Left renal pelvis (tissue), 4 donors: ENCODE results near the gene CD81. TPM values are rescaled to one million over a fixed set of nuclear protein-coding genes. Genes with fewer than 3 reads are reported as not detected.

Experiments used
- DNase-seq, 4 donors: peaks; one replicate each; pipeline ENCODE4 v3.0.0-alpha.2; 2013; ENCODE audit warnings: low read depth in 4 of 4, low spot score in 3 of 4
- polyA plus RNA-seq, 4 donors: library from polyadenylated mRNA; unstranded; fragments of 120-200 nt; gene quantifications; one replicate each; pipeline ENCODE4 v1.2.1, GENCODE V29; 2013; ENCODE audit not compliant: insufficient read length in 4 of 4

CD81 gene
- polyA plus RNA-seq, 4 donors, result 571 to 870 (median 604) TPM

- DNase-seq, result no peak
Measured at GRCh38 chr11:2388431-2389376, 11.6 kb downstream of the CD81 start.

- DNase-seq, result no peak
Measured at GRCh38 chr11:2389377-2390026, 12.4 kb downstream of the CD81 start.

GRCh38 chr11:2390091-2390724 lies 13.1 kb downstream of the CD81 start:
- DNase-seq, result no peak

- no peak for DNase-seq
Measured at GRCh38 chr11:2390725-2391151, 13.6 kb downstream of the CD81 start.

GRCh38 chr11:2391181-2391975 lies 14.3 kb downstream of the CD81 start:
- no peak for DNase-seq

- no peak for DNase-seq
Measured at GRCh38 chr11:2392241-2392959, 15.3 kb downstream of the CD81 start.

DNA sequence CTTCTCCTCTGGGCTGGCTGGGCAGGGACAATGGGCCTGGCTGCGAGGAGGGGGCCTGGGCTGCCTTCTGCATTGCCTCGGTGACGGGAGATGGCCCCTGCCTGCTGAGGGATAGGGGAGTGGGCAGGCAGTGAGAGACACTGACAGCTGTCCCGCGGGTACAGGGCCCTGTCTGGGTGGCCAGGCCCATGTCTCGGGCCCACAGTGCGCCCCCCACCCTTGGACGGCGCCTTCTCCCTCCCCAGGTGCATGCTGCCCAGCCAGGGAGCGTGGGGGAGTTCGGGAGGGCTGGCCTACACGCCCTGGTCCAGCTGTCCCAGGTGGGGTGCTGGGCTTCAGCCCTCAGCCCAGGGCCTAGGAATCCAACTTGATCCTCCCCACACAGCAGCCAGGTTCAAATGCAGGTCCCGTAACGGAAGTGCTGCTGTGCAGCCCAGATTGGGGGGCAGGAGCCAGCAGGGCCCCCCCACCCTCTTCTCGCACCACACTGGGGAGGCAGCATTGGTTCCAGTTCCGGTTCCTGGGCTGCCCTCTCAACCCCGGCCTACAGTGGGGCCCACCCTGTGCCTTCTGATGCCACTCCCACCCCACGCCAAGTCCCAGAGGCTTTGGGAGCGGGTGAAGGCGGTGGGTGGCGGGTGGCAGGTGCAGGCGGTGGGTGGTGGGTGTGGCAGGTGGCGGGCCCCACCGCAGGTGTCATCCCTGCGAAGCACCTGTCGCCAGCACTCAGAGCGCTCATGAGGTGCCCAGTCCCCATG lies 16.2 kb downstream of the CD81 start:
- DNase-seq, result no peak

GRCh38 chr11:2393941-2394817 lies 17.1 kb downstream of the CD81 start:
- DNase-seq, result no peak

- no peak for DNase-seq
Measured at GRCh38 chr11:2394818-2395105, 17.7 kb downstream of the CD81 start.

GRCh38 chr11:2395211-2395730 lies 18.2 kb downstream of the CD81 start:
- no peak for DNase-seq

DNA sequence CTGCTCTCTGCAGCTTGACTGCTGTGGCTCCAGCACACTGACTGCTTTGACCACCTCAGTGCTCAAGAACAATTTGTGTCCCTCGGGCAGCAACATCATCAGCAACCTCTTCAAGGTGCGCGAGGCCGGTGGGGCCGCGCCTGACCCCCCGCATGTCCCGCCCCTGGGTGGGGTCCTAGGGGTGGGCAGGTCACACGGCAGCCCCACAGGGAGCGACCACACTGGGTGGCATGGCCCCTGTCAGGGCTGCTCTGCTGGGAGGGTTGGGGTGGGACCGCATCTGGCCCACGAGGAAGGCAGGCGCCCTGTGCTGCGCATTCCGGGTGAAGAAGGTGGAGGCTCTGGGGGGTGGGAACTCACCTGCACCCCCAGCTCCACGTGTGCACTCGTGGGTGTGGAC lies 18.7 kb downstream of the CD81 start:
- DNase-seq, result no peak

DNA sequence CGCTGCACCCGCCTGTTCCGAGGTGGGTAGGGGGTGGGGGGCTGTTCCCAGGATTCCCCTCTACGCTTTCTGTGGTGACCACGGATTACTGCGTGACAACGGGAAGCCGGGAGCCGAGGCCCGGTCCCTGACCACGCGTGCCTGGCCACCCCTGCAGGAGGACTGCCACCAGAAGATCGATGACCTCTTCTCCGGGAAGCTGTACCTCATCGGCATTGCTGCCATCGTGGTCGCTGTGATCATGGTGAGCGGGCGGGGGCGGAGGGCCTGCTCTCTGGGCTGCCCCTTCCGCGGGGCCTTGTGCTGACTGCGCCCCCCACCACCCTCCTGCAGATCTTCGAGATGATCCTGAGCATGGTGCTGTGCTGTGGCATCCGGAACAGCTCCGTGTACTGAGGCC lies 19.4 kb downstream of the CD81 start:
- no peak for DNase-seq

DNA sequence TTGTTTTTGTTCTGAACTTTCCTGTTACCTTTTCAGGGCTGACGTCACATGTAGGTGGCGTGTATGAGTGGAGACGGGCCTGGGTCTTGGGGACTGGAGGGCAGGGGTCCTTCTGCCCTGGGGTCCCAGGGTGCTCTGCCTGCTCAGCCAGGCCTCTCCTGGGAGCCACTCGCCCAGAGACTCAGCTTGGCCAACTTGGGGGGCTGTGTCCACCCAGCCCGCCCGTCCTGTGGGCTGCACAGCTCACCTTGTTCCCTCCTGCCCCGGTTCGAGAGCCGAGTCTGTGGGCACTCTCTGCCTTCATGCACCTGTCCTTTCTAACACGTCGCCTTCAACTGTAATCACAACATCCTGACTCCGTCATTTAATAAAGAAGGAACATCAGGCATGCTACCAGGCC lies 19.9 kb downstream of the CD81 start:
- DNase-seq, result no peak

- DNase-seq, result no peak
Measured at GRCh38 chr11:2398664-2399355, 21.7 kb downstream of the CD81 start.

DNA sequence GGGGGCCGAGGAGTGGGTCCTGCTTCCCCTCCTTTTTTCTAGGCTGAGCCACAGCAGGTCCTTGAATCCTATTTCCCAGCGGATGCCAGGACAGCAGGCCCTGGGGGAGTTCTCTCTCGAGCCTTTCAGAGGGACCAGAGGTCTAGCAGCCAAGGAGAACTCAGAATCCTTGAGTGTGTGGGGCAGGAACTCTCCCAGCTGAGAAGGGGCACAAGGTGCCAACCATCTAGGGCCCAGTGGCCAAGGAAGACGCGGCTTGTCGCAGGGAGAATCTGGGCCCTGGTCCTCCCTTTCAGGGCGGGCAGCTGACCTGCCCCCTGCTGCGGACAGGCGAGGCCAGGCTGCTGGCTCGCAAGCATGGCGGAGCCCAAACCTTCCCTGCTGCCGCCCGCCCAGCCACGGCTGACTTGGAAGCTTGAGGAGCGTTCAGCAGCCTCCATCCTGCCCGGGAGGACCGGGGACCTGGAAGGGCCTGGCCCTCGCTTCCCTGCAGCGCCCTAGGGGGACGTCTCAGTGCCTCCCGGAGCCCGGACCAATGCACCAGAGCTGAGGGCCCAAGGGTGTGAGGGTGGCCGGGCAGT lies 22.5 kb downstream of the CD81 start:
- no peak for DNase-seq

DNA sequence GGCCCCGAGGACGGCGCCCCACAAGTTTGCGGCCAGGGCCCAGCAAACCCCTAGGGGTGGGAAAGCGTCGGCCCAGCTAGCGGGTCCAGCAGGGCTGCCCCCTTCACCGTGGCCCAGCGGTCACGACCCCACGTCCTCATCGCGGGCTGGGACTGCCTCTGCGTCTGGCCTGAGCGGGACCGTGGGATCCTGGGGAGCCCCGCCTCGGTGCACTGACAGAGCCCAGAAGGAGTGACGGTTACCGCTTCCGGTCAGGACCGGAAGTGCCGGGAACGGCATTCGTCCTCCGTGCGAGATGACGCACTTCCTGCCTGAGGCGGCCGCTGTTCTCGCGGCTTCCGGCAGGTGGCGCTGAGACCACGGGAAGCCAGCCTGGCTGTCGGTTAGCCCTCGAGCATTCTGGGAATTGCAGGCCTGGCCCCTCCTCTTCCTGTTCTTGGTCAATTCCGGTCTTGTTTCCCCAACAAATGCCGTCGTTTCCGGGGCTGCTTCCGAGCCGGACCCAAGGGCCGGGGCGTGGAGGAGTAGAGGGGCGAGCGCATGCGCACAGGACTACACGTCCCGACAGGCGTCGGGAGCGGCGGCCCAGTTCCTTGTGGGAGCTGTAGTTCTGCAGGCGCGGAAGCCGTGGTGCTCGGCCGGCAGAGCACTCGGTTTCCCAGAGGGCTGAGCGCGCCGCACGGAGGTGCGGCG lies 23.1 kb downstream of the CD81 start, which contains the start of gene TSSC4:
Gene TSSC4, plus strand, starts transcription at position 682 of the 693 bp plus-strand sequence. CDS start 1,884 bp downstream, outside the sequence.
- peak; percentile 100 for DNase-seq
